OCI-LY7 (cell line): ENCODE measurements around the gene PDHX.

Experiments
- EZH2phosphoT487 ChIP-seq: fragments of 200-600 bp; sonication (generic); IDR thresholded peaks from 2 replicates; pipeline ENCODE4 v1.6.1; 2018; ENCODE audit warnings: low read depth, borderline replicate concordance, mild to moderate bottlenecking, mixed run types, antibody characterized with exemption, low read length, moderate library complexity, mixed read lengths
- TF ChIP-seq, protein P1 (sequence below): fragments of 200-600 bp; sonication (generic); conservative IDR thresholded peaks from 2 replicates; pipeline ENCODE4 v1.5.1; 2014; ENCODE audit warnings: mild to moderate bottlenecking, antibody characterized with exemption, low read length, moderate library complexity, mixed read lengths

DNA sequence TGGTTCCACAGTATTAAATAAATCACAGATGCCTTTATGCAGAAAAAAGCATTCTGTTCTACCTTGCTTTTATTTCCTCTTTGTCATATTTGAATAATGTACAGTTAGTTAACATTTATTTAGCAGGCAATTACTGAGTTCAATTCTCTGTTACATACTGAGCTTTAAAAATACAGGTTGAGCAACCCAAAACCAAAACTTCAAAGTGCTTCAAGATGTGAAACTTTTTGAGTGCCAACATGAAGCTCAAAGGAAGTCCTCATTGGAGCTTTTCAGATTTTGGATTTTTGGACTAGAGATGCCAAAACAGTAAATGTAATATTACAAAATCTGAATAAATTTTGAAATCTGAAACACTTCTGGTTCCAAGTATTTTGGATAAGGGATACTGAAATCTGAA is 54.1 kb downstream of the PDHX start:
- TF ChIP-seq, protein P1, sequence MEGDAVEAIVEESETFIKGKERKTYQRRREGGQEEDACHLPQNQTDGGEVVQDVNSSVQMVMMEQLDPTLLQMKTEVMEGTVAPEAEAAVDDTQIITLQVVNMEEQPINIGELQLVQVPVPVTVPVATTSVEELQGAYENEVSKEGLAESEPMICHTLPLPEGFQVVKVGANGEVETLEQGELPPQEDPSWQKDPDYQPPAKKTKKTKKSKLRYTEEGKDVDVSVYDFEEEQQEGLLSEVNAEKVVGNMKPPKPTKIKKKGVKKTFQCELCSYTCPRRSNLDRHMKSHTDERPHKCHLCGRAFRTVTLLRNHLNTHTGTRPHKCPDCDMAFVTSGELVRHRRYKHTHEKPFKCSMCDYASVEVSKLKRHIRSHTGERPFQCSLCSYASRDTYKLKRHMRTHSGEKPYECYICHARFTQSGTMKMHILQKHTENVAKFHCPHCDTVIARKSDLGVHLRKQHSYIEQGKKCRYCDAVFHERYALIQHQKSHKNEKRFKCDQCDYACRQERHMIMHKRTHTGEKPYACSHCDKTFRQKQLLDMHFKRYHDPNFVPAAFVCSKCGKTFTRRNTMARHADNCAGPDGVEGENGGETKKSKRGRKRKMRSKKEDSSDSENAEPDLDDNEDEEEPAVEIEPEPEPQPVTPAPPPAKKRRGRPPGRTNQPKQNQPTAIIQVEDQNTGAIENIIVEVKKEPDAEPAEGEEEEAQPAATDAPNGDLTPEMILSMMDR = no peak
- TF ChIP-seq EZH2phosphoT487 = no peak
